DOHH2 (cell line): ENCODE data around the gene ZNF780A.
"Not testable (repeated sequence)": the region's sequence is repeated elsewhere in the genome, so short reads cannot be mapped to it uniquely, and the experiment has no call there.

Experiments used
- H3F3A ChIP-seq: fragments of 200-600 bp; sonication (generic), shearing (Covaris generic); 2 replicates; pipeline ENCODE4 v1.6.0; 2016; ENCODE audit warnings: antibody characterized with exemption, mild to moderate bottlenecking; ENCODE audit not compliant: control insufficient read depth, insufficient read depth
- H3K27ac ChIP-seq: fragments of 200-600 bp; sonication (generic); 2 replicates; pipeline ENCODE4 v1.5.1; 2014; ENCODE audit warnings: low read depth, mild to moderate bottlenecking, low read length, moderate library complexity
- H3K27me3 ChIP-seq: fragments of 200-600 bp; sonication (generic); 2 replicates; pipeline ENCODE4 v1.6.1; 2014; ENCODE audit warnings: mild to moderate bottlenecking, low read length, mixed read lengths; ENCODE audit not compliant: control insufficient read depth
- H3K36me3 ChIP-seq: fragments of 200-600 bp; sonication (generic); 2 replicates; pipeline ENCODE4 v1.6.1; 2014; ENCODE audit warnings: mild to moderate bottlenecking, low read length, moderate library complexity, mixed read lengths; ENCODE audit not compliant: control insufficient read depth
- H3K4me1 ChIP-seq: fragments of 200-600 bp; sonication (generic); 2 replicates; pipeline ENCODE4 v1.6.1; 2014; ENCODE audit warnings: mild to moderate bottlenecking, low read length, mixed read lengths; ENCODE audit not compliant: control insufficient read depth
- H3K4me2 ChIP-seq: fragments of 200-600 bp; sonication (generic); 2 replicates; pipeline ENCODE4 v1.6.0; 2014; ENCODE audit warnings: mild to moderate bottlenecking, low read length, moderate library complexity
- H3K4me3 ChIP-seq: fragments of 200-600 bp; sonication (generic); 2 replicates; pipeline ENCODE4 v1.5.1; 2014; ENCODE audit warnings: mild to moderate bottlenecking, low read length, mixed read lengths
- H3K79me2 ChIP-seq: fragments of 200-600 bp; sonication (generic); 2 replicates; pipeline ENCODE4 v1.6.1; 2014; ENCODE audit warnings: mild to moderate bottlenecking, low read length, mixed read lengths; ENCODE audit not compliant: control insufficient read depth
- H3K9me2 ChIP-seq: fragments of 200-600 bp; sonication (generic); replicated peaks from 2 replicates; pipeline ENCODE4 v1.6.1; 2014; ENCODE audit warnings: mild to moderate bottlenecking, low read length, mixed read lengths; ENCODE audit not compliant: control insufficient read depth
- H3K9me3 ChIP-seq: fragments of 200-600 bp; sonication (generic); 2 replicates; pipeline ENCODE4 v1.6.1; 2014; ENCODE audit warnings: antibody characterized with exemption, low read length, mixed read lengths; ENCODE audit not compliant: control insufficient read depth, insufficient read depth
- H4K20me1 ChIP-seq: fragments of 200-600 bp; sonication (generic); 2 replicates; pipeline ENCODE4 v1.6.0; 2014; ENCODE audit warnings: low read depth, mild to moderate bottlenecking, antibody characterized with exemption, low read length, moderate library complexity; ENCODE audit not compliant: control insufficient read depth, insufficient read depth
- CTCF ChIP-seq: fragments of 200-600 bp; sonication (generic); IDR thresholded peaks from one replicate; pipeline ENCODE4 v1.5.1; 2014; ENCODE audit warnings: antibody characterized with exemption, mild to moderate bottlenecking, low read depth, low read length; ENCODE audit not compliant: poor library complexity, severe bottlenecking
- EZH2phosphoT487 ChIP-seq: fragments of 200-600 bp; sonication (generic); IDR thresholded peaks from 2 replicates; pipeline ENCODE4 v1.6.1; 2017; ENCODE audit warnings: borderline replicate concordance, mild to moderate bottlenecking, antibody characterized with exemption, low read length, moderate library complexity, mixed read lengths

Gene ZNF780A

GRCh38 chr19:40128991-40129390, 38.2 kb upstream of the ZNF780A start:
- Histone ChIP-seq H3K9me3 (no peaks in the 10 kb centered on the region; the same call in 1 of the 2 replicates), H4K20me1 (no peaks in the 10 kb centered on the region), H3K36me3 (no peaks in the 10 kb centered on the region), H3K27ac (no peak overlapping the region), H3K4me1 (no peaks in the 10 kb centered on the region), H3K27me3 (peaks cover 12% of the 10 kb centered on the region), H3F3A (no peaks in the 10 kb centered on the region), H3K4me3 (no peak overlapping the region), H3K9me2 (no peaks in the 10 kb centered on the region), H3K4me2 (no peak overlapping the region), H3K79me2 (no peaks in the 10 kb centered on the region)
- TF ChIP-seq EZH2phosphoT487 (no peak), CTCF (no peak)

- no peak overlapping the region for H3K4me3 ChIP-seq
- no peaks in the 10 kb centered on the region for H3K4me1 ChIP-seq
- peaks cover 3% of the 10 kb centered on the region; the same call in 1 of the 2 replicates for H3K27me3 ChIP-seq
- no peak for TF ChIP-seq EZH2phosphoT487
- no peak for TF ChIP-seq CTCF
- no peaks in the 10 kb centered on the region for H3K9me3 ChIP-seq
- no peaks in the 10 kb centered on the region for H3K9me2 ChIP-seq
- no peak overlapping the region for H3K27ac ChIP-seq
- no peaks in the 10 kb centered on the region for H3F3A ChIP-seq
- no peaks in the 10 kb centered on the region for H4K20me1 ChIP-seq
- H3K4me2 ChIP-seq = no peak overlapping the region
- no peaks in the 10 kb centered on the region for H3K79me2 ChIP-seq
- H3K36me3 ChIP-seq = no peaks in the 10 kb centered on the region
These were observed 28.6 kb upstream of the ZNF780A start for GRCh38 chr19:40119380-40119779.

GRCh38 chr19:40118638-40119037, 27.9 kb upstream of the ZNF780A start:
- not testable (repeated sequence) for H3K36me3 ChIP-seq, H3K4me3 ChIP-seq, H3K4me2 ChIP-seq, H3K9me3 ChIP-seq, H3K4me1 ChIP-seq, H3K27ac ChIP-seq, H3K79me2 ChIP-seq, H3K9me2 ChIP-seq, H3K27me3 ChIP-seq, H4K20me1 ChIP-seq, H3F3A ChIP-seq

- Histone ChIP-seq H3K4me1 (no peaks in the 10 kb centered on the region), H3F3A (no peaks in the 10 kb centered on the region), H3K4me3 (no peak overlapping the region), H3K4me2 (no peak overlapping the region), H3K27me3 (no peaks in the 10 kb centered on the region), H4K20me1 (no peaks in the 10 kb centered on the region), H3K9me3 (peaks cover 4% of the 10 kb centered on the region; the same call in 1 of the 2 replicates), H3K36me3 (no peaks in the 10 kb centered on the region), H3K27ac (no peak overlapping the region), H3K9me2 (no peaks in the 10 kb centered on the region), H3K79me2 (no peaks in the 10 kb centered on the region)
- TF ChIP-seq EZH2phosphoT487 = no peak
- no peak for TF ChIP-seq CTCF
These were observed 25.3 kb upstream of the ZNF780A start for GRCh38 chr19:40116075-40116474.

GRCh38 chr19:40114119-40114518, 23.4 kb upstream of the ZNF780A start:
- H3K4me3 ChIP-seq, H3K36me3 ChIP-seq, H4K20me1 ChIP-seq, H3K27ac ChIP-seq, H3K9me2 ChIP-seq, H3K4me2 ChIP-seq, H3K9me3 ChIP-seq, H3K4me1 ChIP-seq, H3F3A ChIP-seq, H3K79me2 ChIP-seq, H3K27me3 ChIP-seq: not testable (repeated sequence)

GRCh38 chr19:40112271-40112670, 21.5 kb upstream of the ZNF780A start:
- not testable (repeated sequence) for H3K9me3 ChIP-seq, H3K79me2 ChIP-seq, H3K36me3 ChIP-seq, H3K27me3 ChIP-seq, H4K20me1 ChIP-seq, H3K27ac ChIP-seq, H3K4me1 ChIP-seq, H3K4me2 ChIP-seq, H3K9me2 ChIP-seq, H3K4me3 ChIP-seq, H3F3A ChIP-seq
